Aorta (tissue), 5 donors: Measurements from ENCODE around the gene TPM4. TPM values are rescaled to one million over a fixed set of nuclear protein-coding genes. Genes with fewer than 3 reads are reported as not detected.

Experiments used
- ATAC-seq: fragments of 200-7000 bp; cut with Tn5 transposase; one replicate; pipeline ENCODE4 v1.9.1; 2022; ENCODE audit warnings: moderate library complexity; ENCODE audit not compliant: low FRiP score
- DNase-seq, 2 donors: peaks; one replicate each; pipeline ENCODE4 v3.0.0-alpha.2; 2020
- H3K27ac ChIP-seq, 2 donors: one replicate each; pipeline ENCODE4 v1.5.1; 2013; ENCODE audit warnings: low read length in 2 of 2, mild to moderate bottlenecking in 2 of 2, moderate library complexity in 2 of 2, control low read depth in 1 of 2, inconsistent platforms in 1 of 2, low read depth in 1 of 2
- H3K27me3 ChIP-seq, 2 donors: one replicate each; pipeline ENCODE4 v1.6.1; 2013; ENCODE audit warnings: control low read depth in 1 of 2, low read length in 1 of 2, mild to moderate bottlenecking in 1 of 2, moderate library complexity in 1 of 2; ENCODE audit not compliant: insufficient read depth in 2 of 2, control insufficient read depth in 1 of 2
- H3K36me3 ChIP-seq, 2 donors: one replicate each; pipeline ENCODE4 v1.6.1; 2013; ENCODE audit warnings: control low read depth in 1 of 2, low read length in 1 of 2, mild to moderate bottlenecking in 1 of 2; ENCODE audit not compliant: insufficient read depth in 2 of 2, control insufficient read depth in 1 of 2
- H3K4me1 ChIP-seq, 2 donors: one replicate each; pipeline ENCODE4 v1.6.1; 2013; ENCODE audit warnings: low read length in 2 of 2, control low read depth in 1 of 2, mild to moderate bottlenecking in 1 of 2, moderate library complexity in 1 of 2; ENCODE audit not compliant: insufficient read depth in 2 of 2, control insufficient read depth in 1 of 2
- H3K4me3 ChIP-seq, 2 donors: one replicate each; pipeline ENCODE4 v1.5.1; 2013; ENCODE audit warnings: low read length in 2 of 2, control low read depth in 1 of 2, mild to moderate bottlenecking in 1 of 2
- H3K9me3 ChIP-seq: one replicate; pipeline ENCODE4 v1.6.1; 2013; ENCODE audit warnings: mild to moderate bottlenecking, low read length; ENCODE audit not compliant: control insufficient read depth
- WGBS, 2 donors: extraction: QIAGEN DNeasy Blood & Tissue Kit; methylation state at CpG; one replicate each; pipeline ENCODE4 v1.1.7; 2013; 5-methylcytosine and 5-hydroxymethylcytosine counted together
- intact Hi-C, 2 donors: fragments of 100-400 bp; cut with DNase I; formaldehyde crosslinking; loops; one replicate each; pipeline versions ENCODE4 v1.14.2 to v1.15.0; 2022
- polyA plus RNA-seq, 2 donors: library from polyadenylated mRNA; stranded (reverse); fragments of 200-250 nt; gene quantifications; one replicate each; pipeline ENCODE4 v1.2.3, GENCODE V29; 2013
- total RNA-seq, 2 donors: library from RNA; stranded (reverse); fragmentation: NEBNext Ultra II Directional; extraction: Animal tissue kit (Norgen Biotek cat#: 25700); gene quantifications; one replicate each; pipeline ENCODE4 v1.2.1, GENCODE V29; 2021
- donor health status: healthy with polysubstance abuse.
- donor health status: Bipolar disorder and iron deficiency.
- donor health status: DM: no; HTN: no; CAD: no.
- donor health status: DM: no; HTN: no; CAD: no.
- donor health status: DM: yes; HTN: yes; CAD: no.

TPM4 gene
- total and polyA plus RNA-seq, 4 donors: 695 to 1,409 (median 869) TPM

DNA sequence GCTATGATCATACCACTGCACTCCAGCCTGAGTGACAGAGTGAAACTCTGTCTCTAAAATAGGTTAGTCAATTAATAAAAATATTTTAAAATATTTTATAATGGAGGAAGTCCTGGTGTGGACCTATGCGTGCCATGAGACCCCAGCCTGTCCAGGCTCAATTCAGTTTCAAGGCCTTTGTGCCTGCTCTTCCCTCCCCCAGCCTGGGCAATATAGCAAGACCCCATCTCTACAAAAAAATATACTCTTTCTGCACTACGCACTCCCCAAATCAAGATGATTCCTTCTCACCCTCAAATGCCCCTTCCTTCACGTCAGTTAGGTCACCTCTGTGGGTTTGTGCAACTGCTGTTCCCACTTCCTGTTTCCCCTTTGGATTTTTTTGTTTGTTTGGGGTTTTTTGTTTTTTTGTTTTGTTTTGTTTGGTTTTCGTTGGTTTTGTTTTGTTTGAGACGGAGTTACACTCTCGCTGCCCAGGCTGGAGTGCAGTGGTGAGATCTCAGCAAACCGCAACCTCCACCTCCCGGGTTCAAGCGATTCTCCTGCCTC, 65.8 kb downstream of the TPM4 start:
- no peak overlapping the region for H3K4me3 ChIP-seq
- ATAC-seq (no peak), DNase-seq (no peak)
- intact Hi-C loops: no loop called here
- no peaks in the 10 kb centered on the region for H3K27me3 ChIP-seq
- H3K27ac ChIP-seq: no peak overlapping the region
- no peaks in the 10 kb centered on the region for H3K9me3 ChIP-seq
- no peaks in the 10 kb centered on the region for H3K4me1 ChIP-seq
- 84 to 86% methylated on average over 9 of the region's 9 CpGs for WGBS, 2 donors
- H3K36me3 ChIP-seq: no peaks in the 10 kb centered on the region

DNA sequence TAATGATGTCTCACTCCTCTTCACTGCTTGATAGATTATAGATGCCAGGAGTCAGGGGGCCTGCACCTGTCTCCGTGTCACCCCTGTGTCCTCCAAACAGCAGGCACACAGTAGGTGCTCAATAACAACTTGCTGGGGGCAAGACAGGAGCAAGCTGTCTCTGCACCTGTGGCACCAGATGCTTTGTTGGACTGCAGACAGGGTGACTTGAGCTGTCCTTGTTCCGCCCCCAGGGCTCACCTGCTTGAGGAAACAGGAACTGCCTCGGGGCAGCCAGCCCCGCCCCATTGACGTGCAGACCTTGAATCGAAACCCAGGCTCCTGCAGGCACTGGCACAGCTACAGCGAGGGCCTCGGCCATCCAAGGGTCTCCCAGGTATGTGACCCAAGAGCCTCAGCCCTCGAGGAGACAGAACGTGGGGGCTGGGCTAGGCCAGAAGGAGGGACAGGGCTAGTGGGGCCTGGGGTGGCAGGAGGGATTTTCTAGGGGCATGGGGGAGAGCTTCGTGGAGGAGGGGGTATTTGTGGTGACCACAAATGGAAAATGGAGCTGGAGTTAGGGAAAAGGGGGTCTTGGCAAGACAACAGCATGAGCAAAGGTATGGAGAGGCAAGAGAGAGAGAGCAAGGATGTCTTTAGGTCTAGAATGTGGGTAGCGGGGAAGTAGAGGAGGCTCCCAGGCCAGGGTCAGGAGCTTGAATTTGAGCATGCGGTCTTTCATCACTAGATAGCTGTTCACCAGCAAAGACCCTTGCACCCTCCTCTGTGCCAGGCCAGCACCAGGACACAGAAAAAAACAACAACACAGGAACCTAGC, 67.3 kb downstream of the TPM4 start, which contains the start of gene HSH2D:
Gene HSH2D (plus strand): TSS at position 287 of the 817 bp plus-strand sequence. CDS start 5,066 bp downstream, outside the sequence.
- Histone ChIP-seq H3K4me3 (no peak within 1 kb of the TSS), H3K27ac (no peak within 1 kb of the TSS), H3K27me3 (no peaks in the 10 kb centered on the region), H3K36me3 (no peaks in the 10 kb centered on the region), H3K9me3 (no peaks in the 10 kb centered on the region), H3K4me1 (no peaks in the 10 kb centered on the region)
- 44 to 46% methylated on average over 13 of the region's 13 CpGs for WGBS, 2 donors
- intact Hi-C loops: no loop called here
- DNase-seq (peak; percentile 78 to 80), ATAC-seq (peak; percentile 36)

DNA sequence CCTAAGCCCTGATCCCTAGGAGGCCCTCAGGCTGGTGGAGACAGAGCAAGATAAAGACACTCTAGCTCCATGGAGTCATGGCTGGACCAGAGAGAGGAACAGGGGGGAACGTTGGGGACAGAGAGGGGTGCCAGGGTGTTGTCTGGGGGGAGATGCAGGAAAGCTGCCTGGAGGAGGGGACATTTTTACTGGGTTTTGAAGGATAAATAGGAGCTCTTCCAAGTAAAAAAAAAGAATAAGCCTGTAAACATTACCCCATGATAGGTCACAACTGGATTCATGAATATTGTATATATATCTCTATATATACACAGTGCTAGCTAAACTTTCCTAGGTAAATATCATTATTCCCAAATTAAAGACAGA, 67.9 kb downstream of the TPM4 start:
- no peak for ATAC-seq
- H3K27me3 ChIP-seq: no peaks in the 10 kb centered on the region
- H3K27ac ChIP-seq: no peak overlapping the region
- intact Hi-C loops: no loop called here
- H3K9me3 ChIP-seq: no peaks in the 10 kb centered on the region
- WGBS, 2 donors: 69 to 100% methylated on average over 1 of the region's 1 CpG
- no peak for DNase-seq
- H3K4me1 ChIP-seq: no peaks in the 10 kb centered on the region
- no peak overlapping the region for H3K4me3 ChIP-seq
- H3K36me3 ChIP-seq: no peaks in the 10 kb centered on the region

DNA sequence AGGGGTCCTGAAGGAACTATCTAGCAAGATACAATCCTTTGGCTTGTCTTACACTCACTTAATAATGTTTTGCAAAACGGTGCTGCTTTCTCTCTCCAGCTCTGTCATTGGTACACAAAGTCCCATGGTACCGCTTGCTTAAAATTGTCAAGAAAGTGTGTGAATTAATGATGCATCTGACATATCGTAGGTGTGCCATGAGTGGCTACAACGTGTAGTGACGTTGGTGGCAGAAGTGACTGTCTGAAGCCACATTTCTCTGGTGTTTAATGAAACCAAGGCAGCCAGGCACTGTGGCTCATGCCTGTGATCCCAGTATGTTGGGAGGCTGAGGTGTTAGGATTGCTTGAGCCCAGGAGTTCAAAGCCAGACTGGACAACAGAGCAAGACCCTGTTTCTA, 69.8 kb downstream of the TPM4 start:
- no peaks in the 10 kb centered on the region for H3K4me1 ChIP-seq
- intact Hi-C loops: no loop called here
- ATAC-seq (no peak), DNase-seq (no peak)
- H3K36me3 ChIP-seq: no peaks in the 10 kb centered on the region
- H3K27ac ChIP-seq: no peak overlapping the region
- 69 to 80% methylated on average over 5 of the region's 5 CpGs for WGBS, 2 donors
- no peak overlapping the region for H3K4me3 ChIP-seq
- no peaks in the 10 kb centered on the region for H3K27me3 ChIP-seq
- no peaks in the 10 kb centered on the region for H3K9me3 ChIP-seq

DNA sequence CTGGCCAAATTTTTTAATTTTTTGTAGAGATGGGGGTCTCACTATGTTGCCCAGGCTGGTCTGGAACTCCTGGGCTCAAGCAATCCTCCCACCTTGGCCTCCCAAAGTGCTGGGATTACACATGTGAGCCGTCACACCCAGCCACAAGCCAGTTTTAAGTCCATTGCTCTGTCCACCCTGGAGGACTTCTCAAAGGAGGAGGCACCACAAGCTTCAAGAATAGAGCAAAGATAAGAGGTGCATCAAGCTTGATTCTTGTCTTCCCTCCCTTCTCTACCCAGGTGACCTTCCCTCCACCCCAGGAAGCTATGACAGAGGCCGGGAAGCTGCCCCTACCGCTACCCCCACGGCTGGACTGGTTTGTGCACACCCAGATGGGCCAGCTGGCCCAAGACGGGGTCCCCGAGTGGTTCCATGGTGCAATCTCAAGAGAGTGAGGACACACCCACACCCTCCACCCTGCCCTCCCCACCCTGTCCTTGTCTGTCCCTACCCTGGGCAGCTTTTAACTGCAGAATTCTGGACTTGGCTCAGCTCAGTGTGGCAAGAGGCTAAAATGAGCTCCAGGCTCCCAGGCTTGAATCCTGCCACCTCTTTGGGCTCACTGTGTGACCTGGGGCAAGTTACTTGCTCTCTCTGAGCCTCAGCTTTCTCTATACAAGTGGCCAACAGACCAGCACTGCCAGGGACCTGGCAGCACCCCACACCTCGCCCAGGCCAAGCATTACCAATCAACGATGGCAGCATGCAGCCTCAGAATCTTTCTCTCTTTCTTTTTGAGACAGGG, 72.3 kb downstream of the TPM4 start:
- intact Hi-C loops: no loop called here
- WGBS, 2 donors: 65 to 80% methylated on average over 8 of the region's 8 CpGs
- H3K4me1 ChIP-seq: no peaks in the 10 kb centered on the region

More for the DNA sequence above, 72.3 kb downstream of the TPM4 start:
- no peaks in the 10 kb centered on the region for H3K27me3 ChIP-seq
- DNase-seq (no peak), ATAC-seq (peak; percentile 33)
- H3K4me3 ChIP-seq: no peak overlapping the region
- H3K27ac ChIP-seq: no peak overlapping the region
- H3K36me3 ChIP-seq: no peaks in the 10 kb centered on the region
- H3K9me3 ChIP-seq: no peaks in the 10 kb centered on the region

Other genes starting within 250 kb of the TPM4 start
- not detected for gene CYP4F2, start 178.4 kb upstream of the TPM4 start, total RNA-seq
- gene CYP4F2, start 178.4 kb upstream of the TPM4 start, polyA plus RNA-seq: 1 to 10 TPM in 1 of 2 donors, not detected in 1; 4.4 TPM
- 10 to 100 TPM in 1 of 2 donors, 1 to 10 TPM in 1; 3.9 to 11.0 TPM for gene CYP4F11, start 142.0 kb upstream of the TPM4 start, total RNA-seq
- 10 to 100 TPM in 1 of 2 donors, 1 to 10 TPM in 1; 1.5 to 10.4 TPM for gene CYP4F11, start 142.0 kb upstream of the TPM4 start, polyA plus RNA-seq
- gene OR10H4, start 127.5 kb upstream of the TPM4 start, total RNA-seq: not detected
- gene OR10H4, start 127.5 kb upstream of the TPM4 start, polyA plus RNA-seq: not detected
- 10 to 100 TPM; 51.3 to 56.7 TPM for gene RAB8A, start 35.4 kb downstream of the TPM4 start, total RNA-seq
- 10 to 100 TPM; 17.6 to 30.3 TPM for gene RAB8A, start 35.4 kb downstream of the TPM4 start, polyA plus RNA-seq
- 1 to 10 TPM; 1.3 to 1.4 TPM for gene HSH2D, start 67.2 kb downstream of the TPM4 start, total RNA-seq
- gene HSH2D, start 67.2 kb downstream of the TPM4 start, polyA plus RNA-seq: 1 to 10 TPM in 1 of 2 donors, under 1 TPM in 1; 0.10 to 2.5 TPM
- gene CIB3, start 97.0 kb downstream of the TPM4 start, total RNA-seq: not detected
- gene CIB3, start 97.0 kb downstream of the TPM4 start, polyA plus RNA-seq: under 1 TPM in 1 of 2 donors, not detected in 1; 0.95 TPM
- gene FAM32A, start 108.9 kb downstream of the TPM4 start, total RNA-seq: 10 to 100 TPM; 46.1 to 46.4 TPM
- 10 to 100 TPM; 80.6 to 89.5 TPM for gene FAM32A, start 108.9 kb downstream of the TPM4 start, polyA plus RNA-seq
- 10 to 100 TPM; 74.7 TPM for gene AP1M1, start 121.4 kb downstream of the TPM4 start, total RNA-seq
- 10 to 100 TPM; 25.2 to 62.4 TPM for gene AP1M1, start 121.4 kb downstream of the TPM4 start, polyA plus RNA-seq
- gene KLF2, start 248.3 kb downstream of the TPM4 start, total RNA-seq: 100 to 1,000 TPM in 1 of 2 donors, 10 to 100 TPM in 1; 98.9 to 223 TPM
- gene KLF2, start 248.3 kb downstream of the TPM4 start, polyA plus RNA-seq: 10 to 100 TPM in 1 of 2 donors, 1 to 10 TPM in 1; 4.8 to 12.4 TPM